Thyroid gland (tissue), 4 donors: Measurements from ENCODE around the gene SCP2D1. TPM values are rescaled to one million over a fixed set of nuclear protein-coding genes. Genes with fewer than 3 reads are reported as not detected.

Experiments
- DNase-seq, 2 donors: peaks; one replicate each; pipeline ENCODE4 v3.0.0-alpha.2; 2019
- H3K27ac ChIP-seq, 3 donors: fragments of 200-600 bp; sonication (generic); 1 replicate in 2 of 3; 2 replicates in 1 of 3; pipeline ENCODE4 v1.5.1; 2016 to 2019; ENCODE audit warnings: mild to moderate bottlenecking in 1 of 3, moderate library complexity in 1 of 3
- H3K27me3 ChIP-seq: fragments of 200-600 bp; sonication (generic); one replicate; pipeline ENCODE4 v1.5.1; 2019
- H3K36me3 ChIP-seq, 2 donors: fragments of 200-600 bp; sonication (generic); one replicate each; pipeline ENCODE4 v1.5.1; 2016 to 2019
- H3K4me1 ChIP-seq, 2 donors: fragments of 200-600 bp; sonication (generic); one replicate each; pipeline ENCODE4 v1.5.1; 2017 to 2019
- H3K4me3 ChIP-seq, 3 donors: fragments of 200-600 bp; sonication (generic); replicated peaks in 1 of 3; 1 replicate in 2 of 3; 2 replicates in 1 of 3; pipeline ENCODE4 v1.5.1; 2016; ENCODE audit warnings: mild to moderate bottlenecking in 1 of 3
- H3K9me3 ChIP-seq: fragments of 200-600 bp; sonication (generic); one replicate; pipeline ENCODE4 v1.5.1; 2017
- POLR2A ChIP-seq, 2 donors: fragments of 450-650 bp; IDR thresholded peaks; one replicate each; pipeline ENCODE4 v1.6.1; 2017; ENCODE audit warnings: antibody characterized with exemption in 2 of 2, mild to moderate bottlenecking in 2 of 2, moderate library complexity in 1 of 2
- WGBS, 2 donors: methylation state at CpG; one replicate each; pipeline ENCODE4 v1.1.5; 2017; 5-methylcytosine and 5-hydroxymethylcytosine counted together
- intact Hi-C: fragments of 100-400 bp; cut with DNase I; formaldehyde crosslinking; loops from one replicate; pipeline ENCODE4 v1.15.1; 2023
- total RNA-seq, 4 donors: library from RNA; depleted of rRNA; stranded (reverse); fragments of >200 nt; gene quantifications; one replicate each; pipeline ENCODE4 v1.2.3, GENCODE V29; 2016
- TF ChIP-seq, protein P1 (sequence below), 6 experiments: fragments of 200-600 bp in 3 of 6; fragments of 450-650 bp in 3 of 6; sonication (generic) in 3 of 6; IDR thresholded peaks; one replicate each; pipeline ENCODE4 v1.5.1; 2016 to 2019; ENCODE audit warnings: antibody characterized with exemption in 6 of 6, mild to moderate bottlenecking in 2 of 6, inconsistent platforms in 1 of 6, moderate library complexity in 1 of 6

SCP2D1 gene
- total RNA-seq, 4 donors from 2014 or later = not detected

DNA sequence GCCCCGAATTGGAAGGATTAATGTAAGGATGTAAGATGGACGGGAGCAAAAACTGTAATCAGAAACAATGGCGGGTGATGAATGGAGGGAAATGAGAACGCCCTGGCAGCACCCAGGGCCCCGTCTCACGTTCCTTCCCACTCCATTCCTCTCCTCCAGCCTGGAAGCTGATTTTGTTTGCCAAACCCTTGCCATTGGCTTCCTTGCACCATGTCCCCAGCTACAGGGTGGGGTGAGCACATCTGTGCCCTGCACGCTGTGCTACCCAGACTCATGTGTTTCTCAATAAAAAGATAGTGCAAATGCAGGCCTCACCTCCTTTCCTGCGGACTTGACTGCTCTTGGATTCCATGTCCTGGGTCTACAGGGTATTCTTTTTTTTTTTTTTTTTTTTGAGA lies 26.7 kb downstream of the SCP2D1 start:
- Histone ChIP-seq H3K4me1 (no peaks in the 10 kb centered on the region), H3K4me3 (no peak overlapping the region), H3K9me3 (no peaks in the 10 kb centered on the region), H3K27ac (no peak overlapping the region), H3K36me3 (no peaks in the 10 kb centered on the region), H3K27me3 (no peaks in the 10 kb centered on the region)
- intact Hi-C loops = no loop called here
- no peak for DNase-seq
- no peak for TF ChIP-seq POLR2A (IDR thresholded peaks at IDR 0.05)
- TF ChIP-seq, protein P1, sequence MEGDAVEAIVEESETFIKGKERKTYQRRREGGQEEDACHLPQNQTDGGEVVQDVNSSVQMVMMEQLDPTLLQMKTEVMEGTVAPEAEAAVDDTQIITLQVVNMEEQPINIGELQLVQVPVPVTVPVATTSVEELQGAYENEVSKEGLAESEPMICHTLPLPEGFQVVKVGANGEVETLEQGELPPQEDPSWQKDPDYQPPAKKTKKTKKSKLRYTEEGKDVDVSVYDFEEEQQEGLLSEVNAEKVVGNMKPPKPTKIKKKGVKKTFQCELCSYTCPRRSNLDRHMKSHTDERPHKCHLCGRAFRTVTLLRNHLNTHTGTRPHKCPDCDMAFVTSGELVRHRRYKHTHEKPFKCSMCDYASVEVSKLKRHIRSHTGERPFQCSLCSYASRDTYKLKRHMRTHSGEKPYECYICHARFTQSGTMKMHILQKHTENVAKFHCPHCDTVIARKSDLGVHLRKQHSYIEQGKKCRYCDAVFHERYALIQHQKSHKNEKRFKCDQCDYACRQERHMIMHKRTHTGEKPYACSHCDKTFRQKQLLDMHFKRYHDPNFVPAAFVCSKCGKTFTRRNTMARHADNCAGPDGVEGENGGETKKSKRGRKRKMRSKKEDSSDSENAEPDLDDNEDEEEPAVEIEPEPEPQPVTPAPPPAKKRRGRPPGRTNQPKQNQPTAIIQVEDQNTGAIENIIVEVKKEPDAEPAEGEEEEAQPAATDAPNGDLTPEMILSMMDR (IDR thresholded peaks at IDR 0.05) = no peak
- WGBS, 2 donors = 90 to 92% methylated on average over 8 of the region's 8 CpGs

DNA sequence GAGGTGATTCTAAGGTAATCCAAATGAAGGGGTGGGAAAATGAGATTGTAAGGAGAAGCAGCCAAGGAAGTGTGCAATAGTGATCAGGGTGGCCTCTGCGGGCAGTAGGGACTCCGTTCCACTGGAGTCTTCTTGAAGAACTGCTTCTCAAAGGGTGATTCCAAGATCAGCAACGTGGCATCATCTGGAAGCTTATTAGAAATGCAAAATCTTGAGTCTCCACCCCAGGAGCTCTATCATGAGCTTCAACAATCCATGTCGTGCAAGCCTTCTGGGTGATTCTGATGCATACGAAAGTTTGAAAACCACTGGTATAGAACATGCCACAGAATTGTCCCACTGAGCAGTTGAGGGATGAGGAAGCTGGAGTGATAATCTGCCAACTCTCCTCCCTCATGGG lies 31.4 kb downstream of the SCP2D1 start:
- H3K36me3 ChIP-seq = no peaks in the 10 kb centered on the region
- WGBS, 2 donors = 65 to 68% methylated on average over 5 of the region's 5 CpGs
- no peaks in the 10 kb centered on the region for H3K27me3 ChIP-seq
- no peak overlapping the region for H3K4me3 ChIP-seq
- no peak for DNase-seq
- H3K4me1 ChIP-seq = no peaks in the 10 kb centered on the region
- TF ChIP-seq, protein P1 (IDR thresholded peaks at IDR 0.05) = no peak
- no peak for TF ChIP-seq POLR2A (IDR thresholded peaks at IDR 0.05)
- intact Hi-C loops = no loop called here
- no peak overlapping the region for H3K27ac ChIP-seq
- H3K9me3 ChIP-seq = no peaks in the 10 kb centered on the region

DNA sequence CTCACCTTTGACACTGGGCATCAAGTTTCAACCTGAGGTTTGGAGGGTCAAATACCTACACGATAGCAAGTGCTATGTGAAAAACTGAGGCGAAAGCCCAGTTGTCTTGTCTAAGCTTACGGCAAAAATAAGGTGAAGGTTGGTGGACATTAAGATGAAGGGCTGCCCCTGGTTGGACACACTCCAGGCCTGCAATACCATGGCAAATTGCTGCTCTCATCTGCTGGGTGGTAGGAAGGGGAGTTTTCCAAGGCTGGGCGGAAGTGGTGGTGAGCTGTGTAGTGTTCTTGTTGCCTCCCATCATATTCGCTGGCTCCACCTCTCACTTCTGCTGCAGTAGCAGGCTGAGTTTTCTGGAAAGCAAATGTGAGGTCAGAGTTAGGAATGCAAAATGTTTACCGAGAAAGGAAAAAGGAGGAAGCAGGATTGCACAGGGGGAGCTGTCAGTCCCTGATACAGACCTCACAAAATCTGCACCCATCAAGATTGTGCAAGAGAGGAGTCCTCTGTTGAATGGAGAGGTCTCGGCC lies 33.7 kb downstream of the SCP2D1 start:
- Histone ChIP-seq H3K27me3 (no peaks in the 10 kb centered on the region), H3K9me3 (no peaks in the 10 kb centered on the region), H3K4me3 (no peak overlapping the region), H3K4me1 (no peaks in the 10 kb centered on the region), H3K27ac (no peak overlapping the region), H3K36me3 (no peaks in the 10 kb centered on the region)
- 80 to 86% methylated on average over 7 of the region's 7 CpGs for WGBS, 2 donors
- TF ChIP-seq, protein P1 (IDR thresholded peaks at IDR 0.05) = no peak
- TF ChIP-seq POLR2A (IDR thresholded peaks at IDR 0.05) = no peak
- DNase-seq = no peak
- intact Hi-C loops = no loop called here

DNA sequence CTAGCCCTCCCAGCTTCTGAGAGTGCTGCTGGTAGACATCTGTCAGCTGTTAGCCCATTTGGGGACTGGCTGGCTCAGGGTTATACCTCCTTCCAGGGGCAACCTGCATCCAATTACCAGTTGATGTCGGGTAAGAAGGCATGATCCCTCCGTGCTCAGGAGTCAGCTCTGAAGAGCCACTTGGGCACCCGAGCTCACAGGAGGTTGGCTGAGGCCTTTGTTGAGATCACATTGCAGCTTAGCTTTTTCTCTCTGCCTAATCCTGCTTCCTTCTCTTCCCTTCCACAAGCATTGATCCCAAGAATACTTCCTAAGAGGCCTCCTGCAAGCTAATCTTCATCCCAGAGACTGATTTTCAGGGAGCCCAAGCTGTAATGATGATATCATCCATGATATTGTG lies 35.5 kb downstream of the SCP2D1 start:
- H3K27me3 ChIP-seq = no peaks in the 10 kb centered on the region
- no peak for DNase-seq
- WGBS, 2 donors = 38 to 44% methylated on average over 3 of the region's 3 CpGs
- H3K4me3 ChIP-seq = no peak overlapping the region
- no peak for TF ChIP-seq POLR2A (IDR thresholded peaks at IDR 0.05)
- TF ChIP-seq, protein P1 (IDR thresholded peaks at IDR 0.05) = no peak
- no peaks in the 10 kb centered on the region for H3K4me1 ChIP-seq
- no peak overlapping the region for H3K27ac ChIP-seq
- intact Hi-C loops = no loop called here
- H3K36me3 ChIP-seq = no peaks in the 10 kb centered on the region
- no peaks in the 10 kb centered on the region for H3K9me3 ChIP-seq

DNA sequence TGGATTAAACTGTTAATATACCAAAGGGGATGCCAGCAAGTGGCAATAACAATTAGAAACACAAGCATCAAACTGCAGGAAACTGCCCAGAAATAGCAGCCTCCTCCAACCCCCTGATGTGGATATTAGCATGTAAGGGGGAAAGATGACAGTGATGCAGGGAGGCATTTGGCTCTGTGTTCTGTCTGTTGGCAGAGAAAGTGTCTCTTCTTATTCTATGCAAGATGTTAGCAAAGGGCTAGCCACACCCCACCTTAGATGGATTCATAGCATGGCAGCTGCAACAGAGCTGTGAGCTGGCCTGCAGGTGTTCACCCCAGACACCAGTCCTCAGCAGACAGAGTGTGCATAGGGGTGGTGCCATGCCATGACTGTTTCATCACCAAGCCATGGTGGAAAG lies 38.0 kb downstream of the SCP2D1 start:
- Histone ChIP-seq H3K4me1 (no peaks in the 10 kb centered on the region), H3K4me3 (no peak overlapping the region), H3K9me3 (no peaks in the 10 kb centered on the region), H3K27me3 (no peaks in the 10 kb centered on the region), H3K36me3 (no peaks in the 10 kb centered on the region), H3K27ac (no peak overlapping the region)
- DNase-seq = no peak
- TF ChIP-seq POLR2A (IDR thresholded peaks at IDR 0.05) = no peak
- TF ChIP-seq, protein P1 (IDR thresholded peaks at IDR 0.05) = no peak
- intact Hi-C loops = no loop called here
